GM19043 (cell line): Measurements from ENCODE around the gene CHST12.

Source experiments
- ATAC-seq: cut with Tn5 transposase; IDR thresholded peaks from one replicate; pipeline ENCODE4 v1.9.1; 2021; ENCODE audit warnings: low read depth; ENCODE audit not compliant: unreplicated experiment

Gene CHST12

GRCh38 chr7:2433713-2434550 lies 30.5 kb downstream of the CHST12 start:
- no peak for ATAC-seq

GRCh38 chr7:2435146-2435545 lies 31.7 kb downstream of the CHST12 start:
- ATAC-seq: no peak

- no peak for ATAC-seq
These were observed 33.1 kb downstream of the CHST12 start for GRCh38 chr7:2436341-2437104.

GRCh38 chr7:2437136-2437535 lies 33.7 kb downstream of the CHST12 start:
- ATAC-seq: no peak

- ATAC-seq: no peak
These were observed 34.2 kb downstream of the CHST12 start for GRCh38 chr7:2437537-2438148.

- ATAC-seq: no peak
These were observed 34.8 kb downstream of the CHST12 start for GRCh38 chr7:2438186-2438585.

- no peak for ATAC-seq
These were observed 35.4 kb downstream of the CHST12 start for GRCh38 chr7:2438775-2439174.

- ATAC-seq: no peak
These were observed 37.3 kb downstream of the CHST12 start for GRCh38 chr7:2440608-2441245.

GRCh38 chr7:2441430-2442058 lies 38.1 kb downstream of the CHST12 start:
- ATAC-seq: no peak

GRCh38 chr7:2443491-2443890 lies 40.1 kb downstream of the CHST12 start:
- ATAC-seq: no peak

- ATAC-seq: no peak
These were observed 41.1 kb downstream of the CHST12 start for GRCh38 chr7:2444476-2444875.

- no peak for ATAC-seq
These were observed 41.6 kb downstream of the CHST12 start for GRCh38 chr7:2445047-2445446.

GRCh38 chr7:2445898-2446555 lies 42.6 kb downstream of the CHST12 start:
- ATAC-seq: no peak

- ATAC-seq: no peak
These were observed 43.3 kb downstream of the CHST12 start for GRCh38 chr7:2446676-2447075.

- ATAC-seq: no peak
These were observed 47.0 kb downstream of the CHST12 start for GRCh38 chr7:2450198-2451107.

GRCh38 chr7:2451171-2452073 lies 48.0 kb downstream of the CHST12 start:
- peak; percentile 79 for ATAC-seq

- no peak for ATAC-seq
These were observed 48.7 kb downstream of the CHST12 start for GRCh38 chr7:2452074-2452507.
